Endometrial microvascular endothelial cells (primary cell): ENCODE data around the gene CDK5R2. TPM values are rescaled to one million over a fixed set of nuclear protein-coding genes. Genes with fewer than 3 reads are reported as not detected.

ENCODE experiments used
- in situ Hi-C: cut with HindIII; loops from 2 replicates; pipeline ENCODE4 v1.10.0; 2017; ENCODE audit warnings: low sequenced_read_pairs, low pct_unique_long_range_greater_than_20kb; ENCODE audit errors: inconsistent ontology term
- total RNA-seq: library from RNA; depleted of rRNA; stranded (reverse); fragments of >200 nt; gene quantifications from one replicate; pipeline ENCODE4 v1.2.3, GENCODE V29; 2015; ENCODE audit errors: inconsistent ontology term

The CDK5R2 gene
- total RNA-seq, 1 donor from 2014 or later = not detected

GRCh38 chr2:218960309-218961165, 1.1 kb downstream of the CDK5R2 start:
- in situ Hi-C loops = no loop called here

- in situ Hi-C loops = no loop called here
Observed at GRCh38 chr2:218961229-218961628, 1.8 kb downstream of the CDK5R2 start.

GRCh38 chr2:218961651-218962570, 2.4 kb downstream of the CDK5R2 start:
- in situ Hi-C loops = no loop called here

GRCh38 chr2:218962859-218963492, 3.5 kb downstream of the CDK5R2 start:
- in situ Hi-C loops = no loop called here

GRCh38 chr2:218963601-218964000, 4.1 kb downstream of the CDK5R2 start:
- in situ Hi-C loops = no loop called here

GRCh38 chr2:218964041-218964771, 4.7 kb downstream of the CDK5R2 start:
- in situ Hi-C loops = no loop called here

GRCh38 chr2:218970894-218971293, 11.4 kb downstream of the CDK5R2 start:
- in situ Hi-C loops = no loop called here

- in situ Hi-C loops = no loop called here
Observed at GRCh38 chr2:218975060-218975777, 15.8 kb downstream of the CDK5R2 start.

- in situ Hi-C loops = no loop called here
Observed at GRCh38 chr2:218979846-218980734, 20.6 kb downstream of the CDK5R2 start.

- in situ Hi-C loops = no loop called here
Observed at GRCh38 chr2:218980735-218981389, 21.4 kb downstream of the CDK5R2 start.

- in situ Hi-C loops = no loop called here
Observed at GRCh38 chr2:218981390-218981880, 22.0 kb downstream of the CDK5R2 start.

GRCh38 chr2:218981881-218982585, 22.6 kb downstream of the CDK5R2 start:
- in situ Hi-C loops = no loop called here

- in situ Hi-C loops = no loop called here
Observed at GRCh38 chr2:218982586-218983262, 23.3 kb downstream of the CDK5R2 start.

- in situ Hi-C loops = no loop called here
Observed at GRCh38 chr2:218983263-218983933, 23.9 kb downstream of the CDK5R2 start.

GRCh38 chr2:218983934-218984238, 24.4 kb downstream of the CDK5R2 start:
- in situ Hi-C loops = no loop called here
